ENCODE data around the gene SPAG16.

- TF ChIP-seq CTCF (IDR thresholded peaks at IDR 0.05), result no peak
- no peak for TF ChIP-seq EP300 (IDR thresholded peaks at IDR 0.05)
- no peak for TF ChIP-seq POLR2A (IDR thresholded peaks at IDR 0.05)
Measured at GRCh38 chr2:213315168-213315876, 31.1 kb downstream of the SPAG16 start.

All from tibial nerve (tissue), 4 donors.